Neural progenitor cell (in vitro differentiated cells): ENCODE measurements around the gene MBP. TPM values are rescaled to one million over a fixed set of nuclear protein-coding genes. Genes with fewer than 3 reads are reported as not detected.

Source experiments
- DNase-seq: peaks from one replicate; pipeline ENCODE4 v3.0.0-alpha.2; 2016; ENCODE audit warnings: low spot score
- H2AFZ ChIP-seq: fragments of 200-600 bp; sonication (generic); replicated peaks from 2 replicates; pipeline ENCODE4 v1.6.1; 2016; ENCODE audit warnings: antibody characterized with exemption
- H3F3A ChIP-seq: fragments of 200-600 bp; sonication (generic); 2 replicates; pipeline ENCODE4 v1.6.1; 2016; ENCODE audit warnings: antibody characterized with exemption, low read depth
- H3K27ac ChIP-seq: fragments of 200-600 bp; sonication (generic); 2 replicates; pipeline ENCODE4 v1.5.1; 2016; ENCODE audit warnings: mild to moderate bottlenecking
- H3K27me3 ChIP-seq: fragments of 200-600 bp; sonication (generic); 2 replicates; pipeline ENCODE4 v1.6.1; 2016; ENCODE audit warnings: mild to moderate bottlenecking, moderate library complexity
- H3K36me3 ChIP-seq: fragments of 200-600 bp; sonication (generic); 2 replicates; pipeline ENCODE4 v1.5.1; 2016
- H3K4me1 ChIP-seq: fragments of 200-600 bp; sonication (generic); 2 replicates; pipeline ENCODE4 v1.6.1; 2016; ENCODE audit warnings: mixed run types
- H3K4me2 ChIP-seq: fragments of 200-600 bp; sonication (generic); 2 replicates; pipeline ENCODE4 v1.6.1; 2016
- H3K4me3 ChIP-seq: fragments of 200-600 bp; sonication (generic); 2 replicates; pipeline ENCODE4 v1.5.1; 2016
- H3K79me2 ChIP-seq: fragments of 200-600 bp; sonication (generic); 2 replicates; pipeline ENCODE4 v1.6.1; 2016; ENCODE audit warnings: low read depth
- H3K9ac ChIP-seq: fragments of 200-600 bp; sonication (generic); 2 replicates; pipeline ENCODE4 v1.6.1; 2016
- H3K9me3 ChIP-seq: fragments of 200-600 bp; sonication (generic); 2 replicates; pipeline ENCODE4 v1.5.1; 2016; ENCODE audit warnings: low read depth
- H4K20me1 ChIP-seq: fragments of 200-600 bp; sonication (generic); 2 replicates; pipeline ENCODE4 v1.6.1; 2016; ENCODE audit warnings: low read depth
- H3K27ac Mint-ChIP-seq: 3 replicates; pipeline ENCODE4 v1.8.0; 2021; ENCODE audit warnings: mixed read lengths
- H3K27me3 Mint-ChIP-seq: 2 replicates; pipeline ENCODE4 v1.8.0; 2022; ENCODE audit warnings: low read depth, mild to moderate bottlenecking, inconsistent platforms, moderate library complexity, mixed read lengths; ENCODE audit not compliant: insufficient read depth
- H3K36me3 Mint-ChIP-seq: 3 replicates; pipeline ENCODE4 v1.8.0; 2021; ENCODE audit warnings: mixed read lengths
- H3K4me1 Mint-ChIP-seq: 3 replicates; pipeline ENCODE4 v1.8.0; 2021; ENCODE audit warnings: mixed read lengths
- H3K4me3 Mint-ChIP-seq: 3 replicates; pipeline ENCODE4 v1.8.0; 2021; ENCODE audit warnings: mild to moderate bottlenecking, moderate library complexity, mixed read lengths
- H3K9me3 Mint-ChIP-seq: 3 replicates; pipeline ENCODE4 v1.8.0; 2020; ENCODE audit warnings: mixed read lengths
- EZH2 ChIP-seq: fragments of 200-600 bp; sonication (generic); IDR thresholded peaks from 2 replicates; pipeline ENCODE4 v1.6.1; 2017; ENCODE audit warnings: antibody characterized with exemption, mild to moderate bottlenecking, moderate library complexity
- EZH2phosphoT487 ChIP-seq: fragments of 200-600 bp; sonication (generic); IDR thresholded peaks from 2 replicates; pipeline ENCODE4 v1.6.1; 2017; ENCODE audit warnings: antibody characterized with exemption
- total RNA-seq: library from RNA; depleted of rRNA; stranded (reverse); fragments of >200 nt; gene quantifications from 2 replicates; pipeline ENCODE4 v1.2.3, GENCODE V29; 2015; ENCODE audit warnings: low replicate concordance
- TF ChIP-seq, protein P1 (sequence below): fragments of 200-600 bp; sonication (generic); IDR thresholded peaks from 2 replicates; pipeline ENCODE4 v1.5.1; 2017; ENCODE audit warnings: antibody characterized with exemption, mild to moderate bottlenecking

Gene MBP
- total RNA-seq, 1 donor from 2014 or later, result 0.64 TPM

DNA sequence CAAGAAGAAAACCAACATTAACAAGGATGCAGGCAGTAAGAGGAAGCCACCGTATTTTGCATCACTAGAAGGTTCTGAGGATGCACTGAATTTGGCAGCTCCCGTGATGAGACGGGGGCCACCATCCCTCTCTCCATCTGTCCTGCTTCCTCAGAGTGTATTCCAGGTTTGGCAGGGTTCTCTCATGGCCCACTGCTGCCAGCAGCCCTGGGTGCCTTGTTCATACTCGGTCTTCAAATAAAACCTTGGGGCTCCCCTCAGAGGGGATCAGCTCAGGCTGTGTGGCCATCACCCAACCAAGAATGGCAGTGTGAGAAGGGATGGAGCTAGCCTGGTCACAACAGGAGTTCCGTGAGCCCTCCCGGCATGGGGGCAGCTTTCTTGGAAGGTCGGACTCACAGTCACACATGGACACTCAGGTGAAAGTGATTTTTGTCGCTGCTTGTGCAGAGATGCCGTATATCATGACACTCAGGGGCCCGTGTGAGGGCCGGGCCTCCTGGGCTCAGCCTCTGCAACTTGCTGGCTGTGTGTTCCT is 12.8 kb upstream of the MBP start:
- H3K4me1 Mint-ChIP-seq, result no peaks in the 10 kb centered on the region
- Histone ChIP-seq H3K9ac (no peak overlapping the region), H4K20me1 (no peaks in the 10 kb centered on the region), H3F3A (no peaks in the 10 kb centered on the region), H3K4me2 (no peak overlapping the region), H3K27ac (no peak overlapping the region), H3K27me3 (no peaks in the 10 kb centered on the region), H3K4me3 (no peak overlapping the region), H3K4me1 (no peaks in the 10 kb centered on the region), H3K36me3 (no peaks in the 10 kb centered on the region), H2AFZ (no peak overlapping the region), H3K79me2 (no peaks in the 10 kb centered on the region), H3K9me3 (no peaks in the 10 kb centered on the region)
- TF ChIP-seq, protein P1, sequence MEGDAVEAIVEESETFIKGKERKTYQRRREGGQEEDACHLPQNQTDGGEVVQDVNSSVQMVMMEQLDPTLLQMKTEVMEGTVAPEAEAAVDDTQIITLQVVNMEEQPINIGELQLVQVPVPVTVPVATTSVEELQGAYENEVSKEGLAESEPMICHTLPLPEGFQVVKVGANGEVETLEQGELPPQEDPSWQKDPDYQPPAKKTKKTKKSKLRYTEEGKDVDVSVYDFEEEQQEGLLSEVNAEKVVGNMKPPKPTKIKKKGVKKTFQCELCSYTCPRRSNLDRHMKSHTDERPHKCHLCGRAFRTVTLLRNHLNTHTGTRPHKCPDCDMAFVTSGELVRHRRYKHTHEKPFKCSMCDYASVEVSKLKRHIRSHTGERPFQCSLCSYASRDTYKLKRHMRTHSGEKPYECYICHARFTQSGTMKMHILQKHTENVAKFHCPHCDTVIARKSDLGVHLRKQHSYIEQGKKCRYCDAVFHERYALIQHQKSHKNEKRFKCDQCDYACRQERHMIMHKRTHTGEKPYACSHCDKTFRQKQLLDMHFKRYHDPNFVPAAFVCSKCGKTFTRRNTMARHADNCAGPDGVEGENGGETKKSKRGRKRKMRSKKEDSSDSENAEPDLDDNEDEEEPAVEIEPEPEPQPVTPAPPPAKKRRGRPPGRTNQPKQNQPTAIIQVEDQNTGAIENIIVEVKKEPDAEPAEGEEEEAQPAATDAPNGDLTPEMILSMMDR, result no peak
- TF ChIP-seq EZH2phosphoT487, result no peak
- no peak for TF ChIP-seq EZH2
- no peak overlapping the region for H3K27ac Mint-ChIP-seq
- no peak for DNase-seq
- H3K9me3 Mint-ChIP-seq, result peaks cover 35% of the 10 kb centered on the region
- no peak overlapping the region for H3K4me3 Mint-ChIP-seq
- H3K36me3 Mint-ChIP-seq, result peaks cover 5% of the 10 kb centered on the region
- H3K27me3 Mint-ChIP-seq, result peaks cover 2% of the 10 kb centered on the region

DNA sequence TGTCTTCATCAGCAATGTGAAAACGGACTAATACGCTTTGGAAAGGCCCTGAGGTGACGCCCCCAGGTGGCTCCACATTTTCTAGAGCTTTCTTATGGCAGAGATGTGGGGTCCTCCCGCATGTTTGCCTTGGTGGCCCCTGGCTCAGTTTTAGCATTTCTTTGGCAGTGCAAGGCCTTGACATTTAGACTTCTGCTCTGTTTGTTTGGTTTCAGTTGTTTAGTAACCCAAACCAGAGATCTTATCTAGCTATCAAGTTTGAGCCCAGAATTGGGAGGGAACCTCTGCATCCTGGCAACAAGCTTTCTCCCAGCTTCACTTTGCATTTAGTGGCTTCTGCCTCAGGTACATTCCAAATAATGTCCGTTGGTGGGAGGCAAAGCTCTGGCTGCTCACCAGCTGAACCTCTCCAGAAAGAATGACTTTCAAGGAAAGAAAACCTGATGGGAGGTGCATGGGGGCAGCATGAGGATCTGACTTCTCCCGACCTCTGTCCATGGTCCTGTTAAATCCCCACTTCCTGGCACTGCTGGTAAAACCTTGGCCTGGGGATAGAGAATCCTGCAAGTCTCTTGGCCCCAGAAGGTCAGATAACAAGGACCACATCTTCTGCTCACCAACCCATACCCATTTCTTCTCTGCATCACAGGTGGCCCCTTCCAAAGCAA is 12.0 kb upstream of the MBP start:
- Histone ChIP-seq H4K20me1 (no peaks in the 10 kb centered on the region), H3K36me3 (no peaks in the 10 kb centered on the region), H3K4me3 (no peak overlapping the region), H3K9me3 (no peaks in the 10 kb centered on the region), H3K9ac (no peak overlapping the region), H3K27me3 (no peaks in the 10 kb centered on the region), H3F3A (no peaks in the 10 kb centered on the region), H3K27ac (no peak overlapping the region), H3K4me1 (no peaks in the 10 kb centered on the region), H3K4me2 (no peak overlapping the region), H2AFZ (no peak overlapping the region), H3K79me2 (no peaks in the 10 kb centered on the region)
- H3K4me1 Mint-ChIP-seq, result no peaks in the 10 kb centered on the region
- H3K9me3 Mint-ChIP-seq, result peaks cover 39% of the 10 kb centered on the region
- no peak for DNase-seq
- H3K27me3 Mint-ChIP-seq, result peaks cover 8% of the 10 kb centered on the region
- H3K36me3 Mint-ChIP-seq, result peaks cover 5% of the 10 kb centered on the region
- no peak overlapping the region for H3K4me3 Mint-ChIP-seq
- no peak for TF ChIP-seq EZH2phosphoT487
- TF ChIP-seq, protein P1, result no peak
- no peak for TF ChIP-seq EZH2
- no peak overlapping the region for H3K27ac Mint-ChIP-seq

DNA sequence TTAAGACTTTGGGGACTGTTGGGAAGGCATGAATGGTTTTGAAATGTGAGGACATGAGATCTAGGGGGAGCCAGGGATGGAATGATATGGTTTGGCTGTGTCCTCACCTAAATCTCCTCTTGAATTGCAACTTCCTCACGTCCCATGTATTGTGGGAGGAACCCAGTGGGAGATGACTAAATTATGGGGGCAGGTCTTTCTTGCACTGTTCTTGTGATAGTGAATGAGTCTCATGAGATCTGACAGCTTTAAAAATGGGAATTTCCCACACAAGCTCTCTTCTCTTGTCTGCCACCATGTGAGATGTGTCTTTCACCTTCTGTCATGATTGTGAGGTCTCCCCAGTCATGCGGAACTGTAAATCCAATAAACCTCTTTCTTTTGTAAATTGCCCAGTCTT is 11.5 kb upstream of the MBP start:
- Histone ChIP-seq H3K36me3 (no peaks in the 10 kb centered on the region), H3K27ac (no peak overlapping the region), H3K9ac (no peak overlapping the region), H3K4me3 (no peak overlapping the region), H2AFZ (no peak overlapping the region), H4K20me1 (no peaks in the 10 kb centered on the region), H3K79me2 (no peaks in the 10 kb centered on the region), H3K4me1 (no peaks in the 10 kb centered on the region), H3K9me3 (no peaks in the 10 kb centered on the region), H3F3A (no peaks in the 10 kb centered on the region), H3K4me2 (no peak overlapping the region), H3K27me3 (no peaks in the 10 kb centered on the region)
- peaks cover 5% of the 10 kb centered on the region for H3K36me3 Mint-ChIP-seq
- no peak for DNase-seq
- no peak overlapping the region for H3K4me3 Mint-ChIP-seq
- H3K27ac Mint-ChIP-seq, result no peak overlapping the region
- H3K9me3 Mint-ChIP-seq, result peaks cover 41% of the 10 kb centered on the region
- H3K4me1 Mint-ChIP-seq, result no peaks in the 10 kb centered on the region
- TF ChIP-seq, protein P1, result no peak
- TF ChIP-seq EZH2 (no peak), EZH2phosphoT487 (no peak)
- peaks cover 11% of the 10 kb centered on the region for H3K27me3 Mint-ChIP-seq
